GM10248 (cell line): ENCODE data around the gene BTBD8.
"Not testable (repeated sequence)": the region's sequence is repeated elsewhere in the genome, so short reads cannot be mapped to it uniquely, and the experiment has no call there.

Source experiments
- CTCF ChIA-PET: fragments of 300-600 bp; sonication (Branson Sonifier 250); formaldehyde crosslinking; extraction: SDS; loops from one replicate; lab custom pipeline; 2021; ENCODE audit warnings: antibody characterized with exemption; lab: Yijun Ruan, JAX
- POLR2A ChIA-PET: fragments of 350-650 bp; sonication (Branson Sonifier 250); formaldehyde crosslinking; extraction: SDS; loops from one replicate; lab custom pipeline; 2020; ENCODE audit warnings: antibody characterized with exemption; lab: Yijun Ruan, JAX
- DNase-seq: peaks from one replicate; pipeline ENCODE4 v3.0.0; 2012; ENCODE audit errors: extremely low spot score
- TF ChIP-seq, protein P1 (sequence below): IDR thresholded peaks from 2 replicates; pipeline ENCODE4 v1.5.1; 2012; ENCODE audit warnings: mild to moderate bottlenecking, low read depth; ENCODE audit errors: extremely low read depth, missing control alignments, control extremely low read depth

Gene BTBD8

DNA sequence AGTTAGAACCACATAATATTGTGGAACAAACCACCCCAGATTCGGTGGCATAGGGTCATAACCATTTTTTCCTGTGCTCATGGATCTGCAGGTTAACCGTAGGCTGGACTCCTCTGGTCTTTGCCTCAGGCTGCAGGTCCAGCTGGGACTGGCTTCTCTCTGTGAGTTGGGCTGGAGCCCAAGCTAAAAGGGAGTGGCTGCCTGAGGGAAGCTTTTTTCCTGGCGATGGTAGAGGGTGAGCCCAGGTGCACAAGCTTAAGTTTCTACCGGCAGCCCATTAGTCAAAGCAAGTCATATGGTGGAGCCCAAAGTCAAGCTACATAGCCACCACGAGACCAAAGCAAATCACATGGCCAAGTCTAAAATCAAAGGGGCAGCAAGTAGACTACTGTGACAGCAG, 36.5 kb upstream of the BTBD8 start:
- TF ChIP-seq, protein P1, sequence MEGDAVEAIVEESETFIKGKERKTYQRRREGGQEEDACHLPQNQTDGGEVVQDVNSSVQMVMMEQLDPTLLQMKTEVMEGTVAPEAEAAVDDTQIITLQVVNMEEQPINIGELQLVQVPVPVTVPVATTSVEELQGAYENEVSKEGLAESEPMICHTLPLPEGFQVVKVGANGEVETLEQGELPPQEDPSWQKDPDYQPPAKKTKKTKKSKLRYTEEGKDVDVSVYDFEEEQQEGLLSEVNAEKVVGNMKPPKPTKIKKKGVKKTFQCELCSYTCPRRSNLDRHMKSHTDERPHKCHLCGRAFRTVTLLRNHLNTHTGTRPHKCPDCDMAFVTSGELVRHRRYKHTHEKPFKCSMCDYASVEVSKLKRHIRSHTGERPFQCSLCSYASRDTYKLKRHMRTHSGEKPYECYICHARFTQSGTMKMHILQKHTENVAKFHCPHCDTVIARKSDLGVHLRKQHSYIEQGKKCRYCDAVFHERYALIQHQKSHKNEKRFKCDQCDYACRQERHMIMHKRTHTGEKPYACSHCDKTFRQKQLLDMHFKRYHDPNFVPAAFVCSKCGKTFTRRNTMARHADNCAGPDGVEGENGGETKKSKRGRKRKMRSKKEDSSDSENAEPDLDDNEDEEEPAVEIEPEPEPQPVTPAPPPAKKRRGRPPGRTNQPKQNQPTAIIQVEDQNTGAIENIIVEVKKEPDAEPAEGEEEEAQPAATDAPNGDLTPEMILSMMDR: no peak
- CTCF ChIA-PET: no interaction called here
- no peak for DNase-seq
- POLR2A ChIA-PET: no interaction called here

GRCh38 chr1:92045766-92046495, 34.2 kb upstream of the BTBD8 start:
- TF ChIP-seq, protein P1: no peak
- POLR2A ChIA-PET: no interaction called here
- CTCF ChIA-PET: no interaction called here
- DNase-seq: no peak

DNA sequence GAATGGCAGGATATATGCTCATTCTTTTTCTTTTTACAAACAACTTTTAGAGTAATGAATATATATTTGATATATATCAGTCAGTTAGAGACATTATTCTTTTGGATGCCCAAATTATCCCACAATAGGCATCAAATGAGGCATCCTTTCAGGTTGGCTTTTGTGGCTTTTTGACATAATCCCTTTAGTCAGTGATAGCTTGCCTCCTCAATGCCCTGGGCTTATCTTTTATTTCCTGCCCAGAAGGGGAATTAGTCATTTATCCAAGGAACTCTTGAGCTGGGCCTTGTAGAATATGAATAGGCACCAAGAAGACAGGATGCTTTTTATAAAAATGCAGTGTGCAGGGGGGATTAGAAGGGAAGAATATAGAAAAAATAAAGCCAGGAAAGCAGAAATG, 28.2 kb upstream of the BTBD8 start:
- ChIA-PET CTCF (no interaction called here), POLR2A (no interaction called here)
- no peak for DNase-seq
- TF ChIP-seq, protein P1: no peak

- TF ChIP-seq, protein P1: no peak
- POLR2A ChIA-PET: no interaction called here
- no peak for DNase-seq
- CTCF ChIA-PET: no interaction called here
Observed at GRCh38 chr1:92065042-92065441, 15.1 kb upstream of the BTBD8 start.

DNA sequence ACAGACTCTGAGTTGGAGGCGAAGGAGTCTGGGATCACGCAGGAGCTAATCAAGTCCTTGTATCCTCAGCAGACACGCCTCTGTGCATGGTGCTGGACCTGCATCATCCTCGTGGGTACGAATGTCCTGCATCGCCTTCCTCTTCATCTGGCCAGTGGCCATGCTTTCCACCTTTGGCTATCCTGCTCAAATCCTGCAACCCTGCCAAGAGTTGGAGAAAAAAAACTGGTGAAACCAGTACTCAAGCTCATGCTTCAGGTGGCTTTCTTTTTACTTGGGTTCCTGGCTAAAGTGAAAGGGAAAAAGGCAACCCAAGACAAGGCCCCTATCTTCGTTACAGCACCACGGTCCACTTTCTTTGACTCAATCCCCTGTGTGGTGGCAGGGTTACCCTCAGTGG, 13.8 kb upstream of the BTBD8 start:
- ChIA-PET POLR2A (interaction anchor here (0.5 kb wide), 1 partner anchor 937 kb away, joined by 3 read pairs; no protein-coding TSS in a partner anchor), CTCF (no interaction called here)
- TF ChIP-seq, protein P1: no peak
- DNase-seq: no peak

GRCh38 chr1:92070892-92071291, 9.3 kb upstream of the BTBD8 start:
- no peak for DNase-seq
- TF ChIP-seq, protein P1: no peak
- ChIA-PET POLR2A (no interaction called here), CTCF (no interaction called here)

DNA sequence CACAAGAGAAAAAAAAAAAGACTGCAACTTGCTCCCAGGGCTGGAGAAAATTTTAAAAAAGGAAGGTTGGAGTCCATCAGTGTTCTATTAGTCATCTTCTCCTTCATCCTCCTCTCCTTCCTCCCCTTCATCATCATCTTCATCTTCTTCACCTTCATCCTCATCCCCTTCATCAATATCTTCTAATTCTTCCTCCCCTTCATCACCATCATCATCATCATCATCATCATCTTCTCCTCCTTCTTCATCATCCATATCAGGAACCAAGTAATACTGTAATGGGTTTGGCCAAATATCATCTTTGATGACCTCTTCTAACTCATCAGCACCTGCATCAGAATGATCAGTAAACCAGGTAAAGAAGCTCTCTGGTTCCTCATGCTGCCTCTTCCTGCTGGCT, 5.7 kb upstream of the BTBD8 start:
- CTCF ChIA-PET, DNase-seq, POLR2A ChIA-PET: not testable (repeated sequence)
